ENCODE data around the gene ITGB5.

GRCh38 chr3:124763644-124764358 lies 123.4 kb downstream of the ITGB5 start:
- TF ChIP-seq TEAD4 (CRISPR knock-in tag; IDR thresholded peaks at IDR 0.05) (no peak), CTCF (IDR thresholded peaks at IDR 0.05) (no peak), MYBL2 (CRISPR knock-in tag; IDR thresholded peaks at IDR 0.05) (no peak), MAX (CRISPR knock-in tag; IDR thresholded peaks at IDR 0.05) (no peak), ZNF532 (CRISPR knock-in tag; IDR thresholded peaks at IDR 0.05; ENCODE audit: borderline replicate concordance) (no peak), ATF6 (CRISPR knock-in tag; IDR thresholded peaks at IDR 0.05) (no peak)

Measured in WTC11 (cell line).